Left renal pelvis (tissue), 4 donors: ENCODE data around the gene CD38. TPM values are rescaled to one million over a fixed set of nuclear protein-coding genes. Genes with fewer than 3 reads are reported as not detected.
"Not testable (repeated sequence)": the region's sequence is repeated elsewhere in the genome, so short reads cannot be mapped to it uniquely, and the experiment has no call there.

Source experiments
- DNase-seq, 4 donors: peaks; one replicate each; pipeline ENCODE4 v3.0.0-alpha.2; 2013; ENCODE audit warnings: low read depth in 4 of 4, low spot score in 3 of 4
- polyA plus RNA-seq, 4 donors: library from polyadenylated mRNA; unstranded; fragments of 120-200 nt; gene quantifications; one replicate each; pipeline ENCODE4 v1.2.1, GENCODE V29; 2013; ENCODE audit not compliant: insufficient read length in 4 of 4

CD38 gene
- polyA plus RNA-seq, 4 donors, result 0.93 to 1.2 (median 1.0) TPM

DNA sequence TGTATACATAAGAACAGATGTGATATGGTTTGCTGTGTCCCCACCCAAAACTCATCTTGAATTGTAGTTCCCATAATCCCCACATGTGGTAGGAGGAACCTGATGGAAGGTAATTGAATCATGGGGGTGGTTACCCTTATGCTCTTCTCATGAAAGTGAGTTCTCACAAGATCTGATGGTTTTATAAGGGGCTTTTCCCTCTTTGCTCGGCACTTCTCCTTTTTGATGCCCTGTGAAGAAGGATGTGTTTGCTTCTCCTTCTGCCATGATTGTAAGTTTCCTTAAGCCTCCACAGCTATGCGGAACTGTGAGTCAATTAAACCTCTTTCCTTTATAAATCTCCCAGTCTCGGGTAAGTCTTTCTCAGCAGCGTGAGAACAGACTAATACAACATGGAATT is 83.1 kb downstream of the CD38 start:
- not testable (repeated sequence) for DNase-seq

- no peak for DNase-seq
Observed at GRCh38 chr4:15864651-15865566, 86.8 kb downstream of the CD38 start.

DNA sequence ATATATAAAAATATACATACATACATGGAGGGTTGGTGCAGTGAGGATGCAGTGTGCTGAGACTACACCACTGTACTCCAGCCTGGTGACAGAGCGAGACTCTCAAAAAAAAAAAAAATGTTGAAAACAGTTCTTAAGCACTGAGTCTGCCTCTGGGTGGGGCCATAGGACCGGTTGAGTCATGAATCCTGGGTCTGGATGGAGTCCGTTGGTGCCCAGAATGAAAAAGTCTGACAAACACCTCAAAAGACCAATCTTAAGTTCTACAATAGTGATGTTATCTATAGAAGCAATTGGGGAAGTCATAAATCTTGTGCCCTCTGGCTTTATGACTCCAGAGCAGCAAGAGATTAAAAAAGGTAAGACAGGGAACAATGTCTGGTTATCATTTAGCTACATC is 90.0 kb downstream of the CD38 start:
- no peak for DNase-seq

DNA sequence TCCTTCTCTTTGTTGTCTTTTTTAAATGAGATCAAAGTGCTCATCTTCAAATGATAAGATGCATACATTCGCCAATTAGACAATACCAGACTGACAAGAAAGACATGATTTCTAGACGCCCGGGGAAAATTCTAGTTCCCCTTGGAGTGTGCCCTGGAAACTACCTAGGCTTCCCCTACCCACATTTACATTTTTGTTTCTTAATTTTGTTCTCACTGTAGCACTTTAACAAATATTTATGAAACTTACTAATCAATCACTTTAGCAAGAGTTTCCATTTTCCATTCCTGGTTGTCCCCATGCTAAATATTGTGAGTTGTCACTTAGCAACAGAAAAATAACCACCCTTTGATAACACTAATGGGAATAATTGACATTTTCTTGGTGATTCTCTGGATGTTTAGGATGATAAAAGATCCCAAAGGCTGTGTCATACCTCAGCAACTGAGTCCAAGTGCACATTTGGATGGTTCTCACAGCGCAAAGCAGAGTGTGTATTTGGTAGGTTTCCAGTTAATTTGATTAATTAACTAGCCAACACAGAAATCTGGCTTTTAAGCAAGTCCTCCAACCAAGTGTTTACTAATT is 90.8 kb downstream of the CD38 start:
- DNase-seq, result no peak

GRCh38 chr4:15870079-15870478 is 92.0 kb downstream of the CD38 start:
- DNase-seq, result no peak

GRCh38 chr4:15870921-15871664 is 93.0 kb downstream of the CD38 start:
- no peak for DNase-seq

DNA sequence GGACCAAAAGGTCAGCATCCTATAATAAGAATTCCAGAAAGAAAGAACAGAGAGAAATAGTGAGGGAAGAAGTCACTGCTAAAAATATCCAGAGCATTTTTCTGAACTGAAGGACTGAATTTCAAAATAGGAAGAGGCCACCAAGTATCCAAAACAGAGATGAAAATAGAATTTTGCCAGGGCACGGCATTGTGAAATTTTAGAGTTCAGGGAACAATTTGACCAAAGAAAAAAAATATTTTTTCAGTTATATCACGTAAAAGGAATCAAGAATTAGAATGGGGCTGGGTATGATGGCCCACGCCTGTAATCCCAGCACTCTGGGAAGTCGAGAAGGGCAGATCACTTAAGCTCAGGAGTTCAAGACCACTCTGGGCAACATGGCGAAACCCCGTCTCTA is 95.0 kb downstream of the CD38 start:
- no peak for DNase-seq

DNA sequence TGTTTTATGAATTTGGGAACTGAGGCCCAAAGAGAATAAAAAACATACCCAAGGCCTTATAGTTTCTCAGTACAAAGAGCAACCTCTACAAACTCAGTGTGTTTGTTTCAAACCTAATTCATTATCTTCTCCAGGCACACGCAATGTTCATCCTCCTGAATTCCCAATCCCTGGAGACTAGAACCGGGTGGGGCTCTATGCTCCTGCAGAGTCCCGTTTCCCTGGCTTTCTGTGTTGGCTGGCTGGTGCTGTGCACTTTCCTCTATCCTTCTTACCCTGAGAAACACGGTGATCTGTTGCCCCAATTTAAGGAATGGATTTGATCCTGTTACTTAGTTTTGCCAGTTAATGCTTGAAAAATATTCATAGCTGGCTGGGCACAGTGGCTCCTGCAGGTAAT is 96.5 kb downstream of the CD38 start:
- DNase-seq, result no peak

- no peak for DNase-seq
Observed at GRCh38 chr4:15875663-15876460, 97.7 kb downstream of the CD38 start.

DNA sequence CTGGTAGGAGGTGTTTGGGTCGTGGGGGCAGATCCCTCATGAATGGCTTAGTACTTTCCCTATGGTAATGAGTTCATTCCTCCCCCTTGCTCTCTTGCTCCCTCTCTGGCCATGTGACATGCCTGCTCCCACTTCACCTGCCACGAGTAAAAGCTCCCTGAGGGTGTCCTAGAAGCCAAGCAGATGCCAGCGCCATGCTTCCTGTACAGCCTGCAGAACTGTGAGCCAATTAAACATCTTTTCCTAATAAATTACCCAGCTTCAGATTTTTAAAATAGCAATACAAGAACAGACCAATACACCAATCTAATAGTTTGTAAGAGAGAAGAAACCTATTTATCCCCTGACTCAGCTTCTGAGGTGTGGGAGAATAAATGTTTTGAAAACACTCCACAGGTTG is 99.9 kb downstream of the CD38 start:
- no peak for DNase-seq

DNA sequence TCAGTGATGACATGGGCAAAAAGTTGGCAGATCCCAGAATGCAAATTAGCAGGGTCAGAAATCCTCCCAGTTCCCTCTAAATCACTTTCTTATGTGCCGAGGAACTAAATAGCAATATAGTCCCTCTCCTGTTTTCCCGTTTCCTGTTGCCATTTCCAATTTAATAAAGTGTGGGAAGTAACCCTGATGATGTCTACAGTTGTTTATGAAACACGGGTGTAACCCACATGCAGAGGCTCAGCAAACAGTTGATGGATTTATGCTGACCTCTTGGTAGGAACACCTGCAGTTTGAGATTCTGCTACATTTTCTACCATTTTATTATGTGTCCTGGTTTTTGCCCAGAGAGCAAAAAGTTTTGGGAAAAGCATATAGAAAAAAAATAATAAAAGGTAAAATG is 103.7 kb downstream of the CD38 start:
- DNase-seq, result no peak

DNA sequence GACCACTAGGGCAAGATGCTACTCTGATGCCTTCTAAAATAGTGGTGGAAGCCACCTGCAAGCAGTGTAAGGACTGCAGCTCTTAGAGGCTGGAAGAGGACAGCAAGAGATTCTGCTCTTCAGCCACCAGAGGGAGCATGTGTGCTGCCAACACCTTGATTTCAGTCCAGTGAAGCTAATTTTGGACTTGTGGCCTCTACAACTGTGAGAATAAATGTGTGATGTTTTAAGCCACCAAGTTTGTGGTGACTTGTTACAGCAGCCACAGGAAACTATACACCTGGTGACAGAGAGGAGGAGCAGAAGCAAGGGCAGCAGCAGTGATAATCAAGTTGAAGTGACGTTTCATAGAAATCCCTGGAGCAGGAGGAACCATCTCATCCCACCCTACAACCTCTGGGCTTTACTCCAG is 104.6 kb downstream of the CD38 start:
- peak; percentile 27 to 53 (median 44) for DNase-seq

- DNase-seq, result no peak
Observed at GRCh38 chr4:15883610-15884243, 105.6 kb downstream of the CD38 start.

GRCh38 chr4:15884666-15885065 is 106.5 kb downstream of the CD38 start:
- DNase-seq, result no peak

DNA sequence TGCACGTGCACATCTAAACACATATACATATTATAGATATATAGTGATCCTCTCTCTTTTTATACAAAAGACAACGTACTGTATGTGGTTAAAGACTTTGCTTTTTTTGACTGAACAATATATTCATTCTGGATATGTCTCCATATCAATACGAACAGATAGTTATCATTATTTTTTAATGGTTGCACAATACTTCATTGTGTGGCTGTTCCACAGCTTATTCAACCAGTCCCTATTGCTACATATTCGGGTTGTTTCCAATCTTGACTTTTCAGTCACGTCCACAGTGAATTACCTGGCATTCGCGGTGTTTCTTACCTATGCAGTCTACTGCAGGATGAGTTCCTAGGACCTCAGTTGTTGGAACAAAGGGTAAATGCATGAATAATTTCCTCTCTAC is 107.3 kb downstream of the CD38 start:
- DNase-seq, result no peak

DNA sequence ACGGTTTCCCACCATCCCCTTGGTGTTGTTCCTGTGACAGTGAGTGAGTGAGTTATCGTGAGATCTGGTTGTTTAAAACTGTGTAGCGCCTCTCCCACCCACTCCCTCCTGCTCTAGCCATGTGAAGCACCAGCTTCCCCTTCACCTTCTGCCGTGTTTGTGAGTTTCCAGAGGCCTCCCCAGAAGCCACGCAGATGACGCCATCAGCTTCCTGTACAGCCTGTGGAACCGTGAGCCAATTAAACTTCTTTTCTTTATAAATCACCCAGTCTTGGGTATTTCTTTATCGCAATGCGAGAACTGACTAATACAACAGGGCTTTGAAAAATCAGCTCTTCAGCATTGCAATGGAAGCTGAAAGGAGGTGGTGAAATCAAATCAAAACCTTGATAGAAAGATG is 110.4 kb downstream of the CD38 start:
- DNase-seq, result no peak

DNA sequence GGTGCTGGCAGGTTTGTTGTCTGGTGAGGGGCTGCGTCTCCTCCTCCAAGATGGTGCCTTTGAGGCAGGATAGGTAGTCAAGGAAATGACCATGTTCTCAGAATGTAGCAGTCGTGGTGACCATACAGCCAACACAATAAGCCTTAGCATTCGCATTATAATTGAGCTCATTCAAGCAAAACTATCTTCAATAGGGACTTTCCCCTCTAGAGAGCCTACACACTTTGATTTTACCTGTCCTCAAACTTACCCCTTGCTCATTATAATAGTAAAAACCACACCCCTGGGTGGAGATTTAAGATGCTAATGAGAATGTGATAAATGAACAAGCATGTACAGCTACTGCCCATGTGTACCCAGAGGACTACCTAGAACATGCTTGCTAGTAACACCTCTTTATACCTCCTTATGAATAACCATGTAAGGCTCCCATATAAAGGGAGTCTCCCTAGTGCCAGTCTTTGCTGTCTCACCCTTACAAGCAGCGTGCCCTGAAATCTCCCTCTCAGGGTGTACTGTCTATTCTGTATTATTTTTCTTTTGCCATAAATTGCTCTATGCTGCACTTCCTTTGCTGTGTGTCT is 112.2 kb downstream of the CD38 start:
- DNase-seq, result no peak

- DNase-seq, result no peak
Observed at GRCh38 chr4:15891312-15891711, 113.2 kb downstream of the CD38 start.

GRCh38 chr4:15893962-15894361 is 115.8 kb downstream of the CD38 start:
- DNase-seq, result no peak

GRCh38 chr4:15894393-15894792 is 116.3 kb downstream of the CD38 start:
- DNase-seq, result no peak
